K562 (cell line): Measurements from ENCODE around the gene GPN3. TPM values are rescaled to one million over a fixed set of nuclear protein-coding genes. Genes with fewer than 3 reads are reported as not detected.

Experiments used
- BCL6 ChIP-seq: fragments of 250-450 bp; sonication (Bioruptor Pico); IDR thresholded peaks from 2 replicates; pipeline ENCODE4 v1.4.0; 2020
- CUX1 ChIP-seq: fragments of 200-800 bp; sonication (Bioruptor generic); IDR thresholded peaks from 2 replicates; pipeline ENCODE4 v1.6.1; 2016; ENCODE audit warnings: missing genetic modification characterization, missing compliant biosample characterization
- DACH1 ChIP-seq: fragments of 450-650 bp; IDR thresholded peaks from 2 replicates; pipeline ENCODE4 v1.6.1; 2018; ENCODE audit not compliant: partially characterized antibody
- E2F1 ChIP-seq: sonication (generic); formaldehyde crosslinking; IDR thresholded peaks from 2 replicates; pipeline ENCODE4 v1.8.1; 2023; ENCODE audit warnings: mild to moderate bottlenecking, missing genetic modification reagents, moderate library complexity
- MAFK ChIP-seq: IDR thresholded peaks from 2 replicates; pipeline ENCODE4 v1.6.1; 2011; ENCODE audit warnings: low read length, improper control_type of control experiment
- MAX ChIP-seq: sonication (generic); formaldehyde crosslinking; IDR thresholded peaks from 2 replicates; pipeline ENCODE4 v1.9.0; 2022; ENCODE audit warnings: mild to moderate bottlenecking, missing genetic modification reagents
- NR2F6 ChIP-seq: fragments of 450-650 bp; formaldehyde crosslinking; IDR thresholded peaks from 2 replicates; pipeline ENCODE4 v1.4.0; 2020; ENCODE audit warnings: mild to moderate bottlenecking
- RBM14 ChIP-seq: fragments of 200-400 bp; formaldehyde crosslinking; IDR thresholded peaks from 2 replicates; pipeline ENCODE4 v1.6.1; 2018; ENCODE audit warnings: low read depth, mild to moderate bottlenecking, low read length, moderate library complexity, borderline replicate concordance; ENCODE audit not compliant: insufficient read depth
- SOX6 ChIP-seq: fragments of 450-650 bp; IDR thresholded peaks from 2 replicates; pipeline ENCODE4 v1.6.1; 2014; ENCODE audit warnings: mild to moderate bottlenecking
- SPI1 ChIP-seq: IDR thresholded peaks from 2 replicates; pipeline ENCODE4 v1.6.1; 2011; ENCODE audit warnings: low read depth, low read length, control low read depth, borderline replicate concordance
- TAF7 ChIP-seq: fragments of 450-650 bp; IDR thresholded peaks from 2 replicates; pipeline ENCODE4 v1.6.1; 2016; ENCODE audit warnings: missing genetic modification characterization, missing compliant biosample characterization
- TCF7 ChIP-seq: sonication (generic); IDR thresholded peaks from 2 replicates; pipeline ENCODE4 v1.6.1; 2016; ENCODE audit warnings: antibody characterized with exemption, borderline replicate concordance
- TEAD1 ChIP-seq, 2 experiments: fragments of 450-650 bp in 1 of 2; sonication (generic) in 1 of 2; formaldehyde crosslinking; IDR thresholded peaks; 2 replicates each; pipeline versions ENCODE4 v1.4.0 to v1.8.0; 2020 to 2022; ENCODE audit warnings: mild to moderate bottlenecking in 2 of 2, missing genetic modification reagents in 1 of 2
- ZKSCAN1 ChIP-seq: fragments of 150-350 bp; IDR thresholded peaks from 2 replicates; pipeline ENCODE4 v1.6.1; 2016; ENCODE audit warnings: low read depth, low read length
- ZNF764 ChIP-seq: fragments of 250-450 bp; sonication (Bioruptor Pico); IDR thresholded peaks from 2 replicates; pipeline ENCODE4 v1.4.0; 2020; ENCODE audit warnings: low read depth, mild to moderate bottlenecking, moderate library complexity
- polyA plus RNA-seq, 8 experiments: library from polyadenylated mRNA; depleted of rRNA in 4 of 8; stranded (reverse) in 5 of 8; unstranded in 3 of 8; fragments of >200 nt; fragmentation: Nextera tagmentation in 2 of 8; fragmentation: Illumina TruSeq in 1 of 8; extraction: Ambion mirVana in 2 of 8; extraction: Trizol in 1 of 8; gene quantifications; 2 replicates each; pipeline versions ENCODE4 v1.2.1 to v1.2.3, GENCODE V29; 2011 to 2014; ENCODE audit warnings: inconsistent platforms in 1 of 8, missing spikeins in 1 of 8
- total RNA-seq, 7 experiments: library from RNA; depleted of rRNA in 6 of 7; stranded (reverse); fragments of >200 nt in 6 of 7; fragmentation: Illumina TruSeq in 2 of 7; extraction: Trizol in 2 of 7; gene quantifications; 2 replicates each; pipeline versions ENCODE4 v1.2.1 to v1.2.3, GENCODE V29; 2011 to 2021; ENCODE audit warnings: low replicate concordance in 1 of 7
- TF ChIP-seq, protein P1 (sequence below): sonication (generic); formaldehyde crosslinking; IDR thresholded peaks from 2 replicates; pipeline ENCODE4 v1.8.0; 2022; ENCODE audit warnings: mild to moderate bottlenecking, low read depth, missing genetic modification reagents
- TF ChIP-seq, protein P2 (sequence below): fragments of 250-450 bp; sonication (Bioruptor Pico); IDR thresholded peaks from 2 replicates; pipeline ENCODE4 v1.8.0; 2022; ENCODE audit warnings: moderate library complexity, mild to moderate bottlenecking, inconsistent platforms

GPN3 gene
- total and polyA plus RNA-seq, 9 of the 15 experiments (the other 6 are each of a cell fraction or from before 2014, with no cell fraction given), result 35.8 to 123 (median 64.2) TPM

- peak; percentile 97 for TF ChIP-seq MAX (CRISPR knock-in tag)
- no peak for TF ChIP-seq NR2F6
- peak; percentile 41; the same call in 1 of the 2 replicates for TF ChIP-seq TAF7 (tag)
- no peak for TF ChIP-seq CUX1
- TF ChIP-seq, protein P1, sequence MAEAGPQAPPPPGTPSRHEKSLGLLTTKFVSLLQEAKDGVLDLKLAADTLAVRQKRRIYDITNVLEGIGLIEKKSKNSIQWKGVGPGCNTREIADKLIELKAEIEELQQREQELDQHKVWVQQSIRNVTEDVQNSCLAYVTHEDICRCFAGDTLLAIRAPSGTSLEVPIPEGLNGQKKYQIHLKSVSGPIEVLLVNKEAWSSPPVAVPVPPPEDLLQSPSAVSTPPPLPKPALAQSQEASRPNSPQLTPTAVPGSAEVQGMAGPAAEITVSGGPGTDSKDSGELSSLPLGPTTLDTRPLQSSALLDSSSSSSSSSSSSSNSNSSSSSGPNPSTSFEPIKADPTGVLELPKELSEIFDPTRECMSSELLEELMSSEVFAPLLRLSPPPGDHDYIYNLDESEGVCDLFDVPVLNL (CRISPR knock-in tag), result no peak
- TF ChIP-seq BCL6 (CRISPR knock-in tag), result no peak
- peak in 1 of 2 experiments; percentile 85; a peak in 2 of 4 replicates for TF ChIP-seq TEAD1 (CRISPR knock-in tag; IDR thresholded peaks at IDR 0.05)
- TF ChIP-seq ZNF764 (CRISPR knock-in tag), result no peak
- no peak; the same call in 1 of the 2 replicates for TF ChIP-seq SOX6
- TF ChIP-seq, protein P2, sequence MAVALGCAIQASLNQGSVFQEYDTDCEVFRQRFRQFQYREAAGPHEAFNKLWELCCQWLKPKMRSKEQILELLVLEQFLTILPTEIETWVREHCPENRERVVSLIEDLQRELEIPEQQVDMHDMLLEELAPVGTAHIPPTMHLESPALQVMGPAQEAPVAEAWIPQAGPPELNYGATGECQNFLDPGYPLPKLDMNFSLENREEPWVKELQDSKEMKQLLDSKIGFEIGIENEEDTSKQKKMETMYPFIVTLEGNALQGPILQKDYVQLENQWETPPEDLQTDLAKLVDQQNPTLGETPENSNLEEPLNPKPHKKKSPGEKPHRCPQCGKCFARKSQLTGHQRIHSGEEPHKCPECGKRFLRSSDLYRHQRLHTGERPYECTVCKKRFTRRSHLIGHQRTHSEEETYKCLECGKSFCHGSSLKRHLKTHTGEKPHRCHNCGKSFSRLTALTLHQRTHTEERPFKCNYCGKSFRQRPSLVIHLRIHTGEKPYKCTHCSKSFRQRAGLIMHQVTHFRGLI (CRISPR knock-in tag), result no peak
- TF ChIP-seq DACH1, result peak; percentile 41
- TF ChIP-seq TCF7, result no peak
- peak; percentile 92; the same call in 1 of the 2 replicates for TF ChIP-seq RBM14
- TF ChIP-seq SPI1, result no peak
- peak; percentile 50 for TF ChIP-seq ZKSCAN1
- TF ChIP-seq MAFK, result no peak
- no peak for TF ChIP-seq E2F1 (CRISPR knock-in tag)
Observed at GRCh38 chr12:110468214-110469048, at the start of gene GPN3, which contains the start of gene FAM216A (continued).
